T-cell (primary cell): ENCODE results near the gene GUCA1A. TPM values are rescaled to one million over a fixed set of nuclear protein-coding genes. Genes with fewer than 3 reads are reported as not detected.
A peak's percentile ranks its signal among the peaks of the same experiment; 100 is the strongest.
"Not testable (repeated sequence)": the region's sequence is repeated elsewhere in the genome, so short reads cannot be mapped to it uniquely, and the experiment has no call there.

Source experiments
- ATAC-seq, 4 experiments: fragments of 200-7000 bp in 3 of 4; fragments of 150-1000 bp in 1 of 4; cut with Tn5 transposase; replicated peaks in 1 of 4; 1 replicate in 3 of 4; 2 replicates in 1 of 4; pipeline ENCODE4 v1.10.0; 2021; ENCODE audit warnings: moderate library complexity in 3 of 4, mild to moderate bottlenecking in 2 of 4, moderate number of reproducible peaks in 1 of 4
- CTCF ChIA-PET, 2 donors: fragments of 300-600 bp; sonication (Branson Sonifier 250); formaldehyde crosslinking; loops; one replicate each; lab custom pipeline; 2022; ENCODE audit warnings: antibody characterized with exemption in 2 of 2; lab: Charles Lee
- POLR2A ChIA-PET, 2 donors: fragments of 300-600 bp; sonication (Branson Sonifier 250); formaldehyde crosslinking; loops; one replicate each; lab custom pipeline; 2022; ENCODE audit warnings: antibody characterized with exemption in 2 of 2; lab: Charles Lee
- DNase-seq, 35 experiments: peaks; one replicate each; pipeline versions ENCODE4 v3.0.0 to v3.0.0-alpha.2; 2013 to 2023
- H3K27ac ChIP-seq: one replicate; pipeline ENCODE4 v1.5.1; 2013; ENCODE audit warnings: low read length
- H3K27me3 ChIP-seq, 2 experiments: replicated peaks in 1 of 2; 1 replicate in 1 of 2; 2 replicates in 1 of 2; pipeline versions ENCODE4 v1.6.1 to v1.7.0; 2013; ENCODE audit warnings: low read length in 1 of 2, mixed read lengths in 1 of 2; ENCODE audit not compliant: control insufficient read depth in 2 of 2, insufficient read depth in 2 of 2; ENCODE audit errors: extremely low read depth in 1 of 2
- H3K36me3 ChIP-seq, 2 donors: 1 replicate in 1 of 2; 2 replicates in 1 of 2; pipeline versions ENCODE4 v1.6.1 to v1.7.0; 2013; ENCODE audit warnings: low read length in 1 of 2; ENCODE audit not compliant: control insufficient read depth in 2 of 2, insufficient read depth in 1 of 2; ENCODE audit errors: extremely low read depth in 1 of 2
- H3K4me1 ChIP-seq, 2 experiments: 1 replicate in 1 of 2; 2 replicates in 1 of 2; pipeline versions ENCODE4 v1.6.1 to v1.7.0; 2013; ENCODE audit warnings: low read length in 2 of 2, mixed read lengths in 1 of 2; ENCODE audit not compliant: insufficient read depth in 2 of 2, control insufficient read depth in 1 of 2; ENCODE audit errors: extremely low read depth in 1 of 2
- H3K4me3 ChIP-seq, 2 donors: 1 replicate in 1 of 2; 2 replicates in 1 of 2; pipeline versions ENCODE4 v1.5.1 to v1.7.0; 2013; ENCODE audit warnings: mild to moderate bottlenecking in 2 of 2, low read length in 1 of 2, moderate library complexity in 1 of 2; ENCODE audit not compliant: control insufficient read depth in 1 of 2; ENCODE audit errors: extremely low read depth in 1 of 2
- H3K9me3 ChIP-seq: 2 replicates; pipeline ENCODE4 v1.7.0; 2013
- H3K27ac Mint-ChIP-seq, 2 donors: one replicate each; pipeline ENCODE4 v1.8.0; 2020 to 2021; ENCODE audit warnings: mild to moderate bottlenecking in 2 of 2, mixed read lengths in 2 of 2
- H3K27me3 Mint-ChIP-seq, 2 donors: one replicate each; pipeline ENCODE4 v1.8.0; 2021 to 2022; ENCODE audit warnings: mixed read lengths in 2 of 2
- H3K36me3 Mint-ChIP-seq: one replicate; pipeline ENCODE4 v1.8.0; 2021; ENCODE audit warnings: mixed read lengths
- H3K4me1 Mint-ChIP-seq, 3 donors: one replicate each; pipeline ENCODE4 v1.8.0; 2020 to 2022; ENCODE audit warnings: mixed read lengths in 3 of 3, mild to moderate bottlenecking in 1 of 3
- H3K4me3 Mint-ChIP-seq, 3 donors: one replicate each; pipeline ENCODE4 v1.8.0; 2020 to 2022; ENCODE audit warnings: mild to moderate bottlenecking in 3 of 3, mixed read lengths in 3 of 3, moderate library complexity in 3 of 3
- H3K9me3 Mint-ChIP-seq, 3 donors: one replicate each; pipeline ENCODE4 v1.8.0; 2020 to 2022; ENCODE audit warnings: mixed read lengths in 3 of 3
- WGBS: methylation state at CpG from one replicate; pipeline ENCODE4 v1.1.5; 2013; ENCODE audit warnings: missing lambda C conversion rate; ENCODE audit not compliant: insufficient coverage; 5-methylcytosine and 5-hydroxymethylcytosine counted together
- total RNA-seq, 35 experiments: library from RNA in 6 of 35; stranded (reverse) in 6 of 35; fragments of 120-200 nt in 1 of 35; gene quantifications; one replicate each; pipeline versions ENCODE4 v1.2.1 to v1.2.4 and lab custom pipeline; 2013 to 2026

Gene GUCA1A
- total RNA-seq, 5 donors from 2014 or later (not counting 1 experiment from before 2014, with no cell fraction given), result not detected

DNA sequence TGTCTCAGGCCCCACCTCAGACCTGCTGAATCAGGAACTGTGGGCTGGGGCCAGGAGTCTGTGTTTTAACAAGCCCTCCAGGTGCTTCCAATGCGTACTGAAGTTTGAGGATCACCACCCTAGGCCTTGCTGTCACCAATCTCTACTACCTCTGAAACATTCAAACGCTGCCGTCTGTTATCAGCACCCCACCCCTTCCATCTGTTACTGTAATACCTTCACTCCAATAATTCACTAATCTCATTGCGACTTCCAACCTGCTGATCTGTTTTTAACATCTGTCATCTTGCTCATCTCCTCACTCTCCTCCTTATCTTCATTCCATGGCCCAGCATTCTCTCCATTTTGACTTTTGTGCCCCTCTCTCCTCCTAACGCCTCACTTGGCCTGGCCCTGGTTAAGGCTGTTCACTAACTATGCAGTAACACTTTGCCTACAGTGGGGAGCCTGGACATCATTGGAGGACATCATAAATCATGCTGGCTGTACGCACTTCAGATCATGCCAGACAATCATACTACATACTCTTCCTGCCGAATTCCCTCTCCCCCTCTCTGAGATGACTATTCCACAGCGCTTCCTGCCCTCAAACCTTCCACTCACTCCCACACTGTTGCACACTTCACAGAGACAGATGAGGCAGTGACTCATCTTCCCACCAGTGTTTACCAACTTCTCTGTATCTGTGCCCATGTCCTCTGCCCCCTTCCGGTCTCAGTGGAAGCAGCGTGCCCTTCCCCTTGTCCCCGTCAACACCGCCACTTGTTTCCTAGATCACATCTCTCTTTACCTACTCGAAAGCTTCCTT, 24.6 kb downstream of the GUCA1A start:
- Histone ChIP-seq H3K27ac (no peak overlapping the region), H3K36me3 (peaks cover 2 to 4% of the 10 kb centered on the region in 2 donors), H3K4me1 (peaks cover 0 to 10% of the 10 kb centered on the region in 2 experiments), H3K9me3 (no peaks in the 10 kb centered on the region), H3K4me3 (no peak overlapping the region), H3K27me3 (no peaks in the 10 kb centered on the region)
- Mint-ChIP-seq H3K4me1 (peaks cover 0 to 6% (median 0%) of the 10 kb centered on the region in 3 donors), H3K27me3 (no peaks in the 10 kb centered on the region), H3K9me3 (peaks cover 0 to 6% (median 0%) of the 10 kb centered on the region in 3 donors), H3K4me3 (no peak overlapping the region), H3K27ac (no peak overlapping the region), H3K36me3 (peaks cover 28% of the 10 kb centered on the region)
- WGBS, result 63% methylated on average over 13 of the region's 13 CpGs
- CTCF ChIA-PET, result no interaction called here
- ATAC-seq (peak in 3 of 4 experiments; percentile 65 to 90 (median 81)), DNase-seq (peak in 2 of 35 experiments; percentile 13 to 19)
- POLR2A ChIA-PET, result no interaction called here

GRCh38 chr6:42199106-42199981, 26.2 kb downstream of the GUCA1A start:
- H3K27me3 Mint-ChIP-seq, result no peaks in the 10 kb centered on the region
- H3K27ac Mint-ChIP-seq, result peak overlapping the region in 1 of 2 donors; percentile 45
- peaks cover 31% of the 10 kb centered on the region for H3K36me3 Mint-ChIP-seq
- 93% methylated on average over 3 of the region's 5 CpGs for WGBS
- Histone ChIP-seq H3K4me1 (peaks cover 0 to 10% of the 10 kb centered on the region in 2 experiments), H3K36me3 (peaks cover 4 to 6% of the 10 kb centered on the region in 2 donors), H3K27me3 (no peaks in the 10 kb centered on the region), H3K4me3 (no peak overlapping the region), H3K27ac (no peak overlapping the region), H3K9me3 (no peaks in the 10 kb centered on the region)
- ATAC-seq, result no peak
- POLR2A ChIA-PET, result no interaction called here
- no peak overlapping the region for H3K4me3 Mint-ChIP-seq
- peaks cover 0 to 6% (median 0%) of the 10 kb centered on the region in 3 donors for H3K4me1 Mint-ChIP-seq
- peaks cover 0 to 6% (median 0%) of the 10 kb centered on the region in 3 donors for H3K9me3 Mint-ChIP-seq
- CTCF ChIA-PET, result interaction anchor here in 1 of 2 donors (0.7 kb wide), 1 partner anchor 252 kb away, joined by 9 read pairs; no protein-coding TSS in a partner anchor
- no peak for DNase-seq

GRCh38 chr6:42200035-42200434, 26.9 kb downstream of the GUCA1A start:
- Mint-ChIP-seq H3K4me1 (peaks cover 0 to 6% (median 0%) of the 10 kb centered on the region in 3 donors), H3K9me3 (peaks cover 0 to 6% (median 0%) of the 10 kb centered on the region in 3 donors), H3K4me3 (no peak overlapping the region), H3K27ac (no peak overlapping the region), H3K27me3 (no peaks in the 10 kb centered on the region), H3K36me3 (peaks cover 33% of the 10 kb centered on the region)
- peaks cover 0 to 9% of the 10 kb centered on the region in 2 donors for H3K36me3 ChIP-seq
- ChIA-PET POLR2A (no interaction called here), CTCF (interaction anchor here in 1 of 2 donors (0.6 to 0.7 kb wide), 2 partner anchors 81 to 251 kb away, joined by 4 to 9 read pairs; no protein-coding TSS in a partner anchor)
- H3K27me3 ChIP-seq, result no peaks in the 10 kb centered on the region
- no peak overlapping the region for H3K4me3 ChIP-seq
- no peak overlapping the region for H3K27ac ChIP-seq
- H3K4me1 ChIP-seq, result peaks cover 0 to 10% of the 10 kb centered on the region in 2 experiments
- H3K9me3 ChIP-seq, result no peaks in the 10 kb centered on the region
- no peak for DNase-seq
- 89% methylated on average over 1 of the region's 1 CpG for WGBS
- ATAC-seq, result no peak

DNA sequence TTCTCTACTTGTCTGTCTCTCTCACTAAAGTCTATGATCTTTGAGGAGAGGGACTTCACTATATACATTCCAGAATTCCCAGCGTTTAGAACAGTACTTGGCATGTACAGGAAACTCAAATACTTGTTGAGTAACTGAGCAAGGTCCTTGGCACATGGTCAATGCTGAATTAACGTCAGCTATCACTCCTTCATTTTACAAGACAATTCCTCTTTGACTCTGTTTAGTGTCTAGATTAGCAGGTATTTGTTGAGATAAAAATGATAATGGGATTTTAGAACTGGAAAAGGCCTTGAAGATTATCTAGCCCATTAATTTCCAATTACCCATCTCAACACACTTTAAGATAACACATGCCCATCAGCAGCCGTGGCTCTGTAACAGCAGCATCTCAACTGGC, 28.2 kb downstream of the GUCA1A start:
- Mint-ChIP-seq H3K27ac (no peak overlapping the region), H3K4me3 (no peak overlapping the region), H3K27me3 (no peaks in the 10 kb centered on the region), H3K4me1 (peaks cover 0 to 6% (median 0%) of the 10 kb centered on the region in 3 donors), H3K9me3 (peaks cover 0 to 6% (median 0%) of the 10 kb centered on the region in 3 donors), H3K36me3 (peaks cover 36% of the 10 kb centered on the region)
- Histone ChIP-seq H3K4me1 (peaks cover 0 to 10% of the 10 kb centered on the region in 2 experiments), H3K27ac (no peak overlapping the region), H3K4me3 (no peak overlapping the region), H3K9me3 (no peaks in the 10 kb centered on the region), H3K36me3 (peaks cover 0 to 14% of the 10 kb centered on the region in 2 donors), H3K27me3 (no peaks in the 10 kb centered on the region)
- ATAC-seq, result no peak
- no peak for DNase-seq
- ChIA-PET CTCF (no interaction called here), POLR2A (interaction anchor here in 1 of 2 donors (0.7 kb wide), 1 partner anchor 817 kb away, joined by 3 read pairs; no protein-coding TSS in a partner anchor)
- no CpG with 5 or more reads among the region's 3 CpGs for WGBS

- POLR2A ChIA-PET, H3K27me3 Mint-ChIP-seq, H3K4me1 ChIP-seq, H3K4me1 Mint-ChIP-seq, DNase-seq, ATAC-seq, H3K9me3 Mint-ChIP-seq, H3K4me3 ChIP-seq, H3K27ac ChIP-seq, H3K27me3 ChIP-seq, H3K9me3 ChIP-seq, H3K4me3 Mint-ChIP-seq, CTCF ChIA-PET, H3K27ac Mint-ChIP-seq: not testable (repeated sequence)
- H3K36me3 ChIP-seq, result peaks cover 0 to 19% of the 10 kb centered on the region in 2 donors
- peaks cover 40% of the 10 kb centered on the region for H3K36me3 Mint-ChIP-seq
- whole genome bisulfite sequencing, result 96% methylated on average over 3 of the region's 13 CpGs
These were observed 29.2 kb downstream of the GUCA1A start for GRCh38 chr6:42202131-42202915.
